Stimulated activated effector memory CD8-positive, alpha-beta T cell treated with anti-CD3 and anti-CD28 coated beads, Interleukin-12 subunit alpha, Interleukin-12 subunit beta, amount 100 ng/mL, for 72 hours (primary cell): ENCODE data around the gene PLEKHA3.

Source experiments
- ATAC-seq: fragments of 150-1000 bp; cut with Tn5 transposase; 2 replicates; pipeline ENCODE4 v1.10.0; 2021
- DNase-seq, 2 donors: peaks; one replicate each; pipeline ENCODE4 v3.0.0; 2021 to 2022; ENCODE audit warnings: low spot score in 2 of 2
- H3K27ac Mint-ChIP-seq: one replicate; pipeline ENCODE4 v1.8.0; 2022; ENCODE audit warnings: mild to moderate bottlenecking, mixed read lengths
- H3K36me3 Mint-ChIP-seq: one replicate; pipeline ENCODE4 v1.8.0; 2022; ENCODE audit warnings: mild to moderate bottlenecking, mixed read lengths
- H3K4me1 Mint-ChIP-seq: one replicate; pipeline ENCODE4 v1.8.0; 2022; ENCODE audit warnings: mixed read lengths
- H3K4me3 Mint-ChIP-seq: one replicate; pipeline ENCODE4 v1.8.0; 2022; ENCODE audit warnings: mild to moderate bottlenecking, mixed read lengths
- H3K9me3 Mint-ChIP-seq: one replicate; pipeline ENCODE4 v1.8.0; 2022; ENCODE audit warnings: mixed read lengths

PLEKHA3 gene

GRCh38 chr2:178527592-178527991, 47.3 kb downstream of the PLEKHA3 start:
- no peak overlapping the region for H3K4me3 Mint-ChIP-seq
- no peaks in the 10 kb centered on the region for H3K9me3 Mint-ChIP-seq
- ATAC-seq (no peak), DNase-seq (peak in 1 of 2 donors; percentile 39)
- peaks cover 45% of the 10 kb centered on the region for H3K4me1 Mint-ChIP-seq
- H3K36me3 Mint-ChIP-seq = peaks cover 16% of the 10 kb centered on the region
- no peak overlapping the region for H3K27ac Mint-ChIP-seq

GRCh38 chr2:178528647-178529046, 48.4 kb downstream of the PLEKHA3 start:
- H3K27ac Mint-ChIP-seq = no peak overlapping the region
- peaks cover 23% of the 10 kb centered on the region for H3K36me3 Mint-ChIP-seq
- no peaks in the 10 kb centered on the region for H3K9me3 Mint-ChIP-seq
- H3K4me1 Mint-ChIP-seq = peaks cover 39% of the 10 kb centered on the region
- no peak overlapping the region for H3K4me3 Mint-ChIP-seq
- no peak for ATAC-seq
- peak in 1 of 2 donors; percentile 30 for DNase-seq

GRCh38 chr2:178529194-178529593, 48.9 kb downstream of the PLEKHA3 start:
- ATAC-seq (no peak), DNase-seq (no peak)
- Mint-ChIP-seq H3K4me3 (no peak overlapping the region), H3K27ac (no peak overlapping the region), H3K4me1 (peaks cover 38% of the 10 kb centered on the region), H3K36me3 (peaks cover 28% of the 10 kb centered on the region), H3K9me3 (no peaks in the 10 kb centered on the region)

- peaks cover 31% of the 10 kb centered on the region for H3K36me3 Mint-ChIP-seq
- peaks cover 36% of the 10 kb centered on the region for H3K4me1 Mint-ChIP-seq
Observed at GRCh38 chr2:178530131-178530530, 49.9 kb downstream of the PLEKHA3 start.

GRCh38 chr2:178530625-178531142, 50.4 kb downstream of the PLEKHA3 start:
- peaks cover 33% of the 10 kb centered on the region for H3K4me1 Mint-ChIP-seq
- no peaks in the 10 kb centered on the region for H3K9me3 Mint-ChIP-seq
- H3K4me3 Mint-ChIP-seq = peak overlapping the region; percentile 17
- ATAC-seq (peak; percentile 97), DNase-seq (peak in 1 of 2 donors; percentile 70)
- H3K27ac Mint-ChIP-seq = no peak overlapping the region
- peaks cover 36% of the 10 kb centered on the region for H3K36me3 Mint-ChIP-seq

More at GRCh38 chr2:178530131-178530530, 49.9 kb downstream of the PLEKHA3 start:
- no peak for ATAC-seq
- Mint-ChIP-seq H3K9me3 (no peaks in the 10 kb centered on the region), H3K4me3 (no peak overlapping the region), H3K27ac (no peak overlapping the region)
- no peak for DNase-seq

GRCh38 chr2:178531168-178531567, 50.9 kb downstream of the PLEKHA3 start:
- Mint-ChIP-seq H3K4me3 (peak overlapping the region; percentile 17), H3K9me3 (no peaks in the 10 kb centered on the region), H3K36me3 (peaks cover 36% of the 10 kb centered on the region), H3K27ac (no peak overlapping the region), H3K4me1 (peaks cover 28% of the 10 kb centered on the region)
- DNase-seq (no peak), ATAC-seq (no peak)

- H3K36me3 Mint-ChIP-seq = peaks cover 45% of the 10 kb centered on the region
- no peak overlapping the region for H3K4me3 Mint-ChIP-seq
- peaks cover 22% of the 10 kb centered on the region for H3K4me1 Mint-ChIP-seq
- H3K27ac Mint-ChIP-seq = no peak overlapping the region
- ATAC-seq = no peak
- no peak for DNase-seq
- H3K9me3 Mint-ChIP-seq = no peaks in the 10 kb centered on the region
Observed at GRCh38 chr2:178536037-178536436, 55.8 kb downstream of the PLEKHA3 start.

GRCh38 chr2:178542161-178542560, 61.9 kb downstream of the PLEKHA3 start:
- no peak for DNase-seq
- Mint-ChIP-seq H3K4me1 (peaks cover 5% of the 10 kb centered on the region), H3K9me3 (no peaks in the 10 kb centered on the region), H3K36me3 (peaks cover 39% of the 10 kb centered on the region), H3K27ac (no peak overlapping the region), H3K4me3 (no peak overlapping the region)
- ATAC-seq = no peak

GRCh38 chr2:178542569-178542968, 62.3 kb downstream of the PLEKHA3 start:
- no peak for DNase-seq
- Mint-ChIP-seq H3K4me3 (no peak overlapping the region), H3K36me3 (peaks cover 39% of the 10 kb centered on the region), H3K9me3 (no peaks in the 10 kb centered on the region), H3K4me1 (peaks cover 5% of the 10 kb centered on the region), H3K27ac (no peak overlapping the region)
- ATAC-seq = no peak

- ATAC-seq (no peak), DNase-seq (no peak)
- H3K27ac Mint-ChIP-seq = no peak overlapping the region
- no peaks in the 10 kb centered on the region for H3K4me1 Mint-ChIP-seq
- H3K36me3 Mint-ChIP-seq = peaks cover 6% of the 10 kb centered on the region
- no peak overlapping the region for H3K4me3 Mint-ChIP-seq
- H3K9me3 Mint-ChIP-seq = no peaks in the 10 kb centered on the region
Observed at GRCh38 chr2:178550352-178550751, 70.1 kb downstream of the PLEKHA3 start.

- no peak overlapping the region for H3K27ac Mint-ChIP-seq
Observed at GRCh38 chr2:178553047-178553446, 72.8 kb downstream of the PLEKHA3 start.

More at GRCh38 chr2:178553047-178553446, 72.8 kb downstream of the PLEKHA3 start:
- DNase-seq (no peak), ATAC-seq (no peak)
- no peaks in the 10 kb centered on the region for H3K9me3 Mint-ChIP-seq
- H3K36me3 Mint-ChIP-seq = no peaks in the 10 kb centered on the region
- H3K4me1 Mint-ChIP-seq = no peaks in the 10 kb centered on the region
- no peak overlapping the region for H3K4me3 Mint-ChIP-seq
